Uterus (tissue), 2 donors: ENCODE data around the gene MPP7.

Experiments used
- POLR2A ChIP-seq, 2 donors: fragments of 450-650 bp; IDR thresholded peaks; one replicate each; pipeline ENCODE4 v1.6.1; 2016; ENCODE audit warnings: antibody characterized with exemption in 2 of 2, mild to moderate bottlenecking in 1 of 2, moderate library complexity in 1 of 2
- TF ChIP-seq, protein P1 (sequence below), 4 experiments: fragments of 200-600 bp in 2 of 4; fragments of 450-650 bp in 2 of 4; sonication (generic) in 2 of 4; IDR thresholded peaks; one replicate each; pipeline ENCODE4 v1.5.1; 2016 to 2019; ENCODE audit warnings: antibody characterized with exemption in 4 of 4, mild to moderate bottlenecking in 2 of 4, moderate library complexity in 1 of 4

DNA sequence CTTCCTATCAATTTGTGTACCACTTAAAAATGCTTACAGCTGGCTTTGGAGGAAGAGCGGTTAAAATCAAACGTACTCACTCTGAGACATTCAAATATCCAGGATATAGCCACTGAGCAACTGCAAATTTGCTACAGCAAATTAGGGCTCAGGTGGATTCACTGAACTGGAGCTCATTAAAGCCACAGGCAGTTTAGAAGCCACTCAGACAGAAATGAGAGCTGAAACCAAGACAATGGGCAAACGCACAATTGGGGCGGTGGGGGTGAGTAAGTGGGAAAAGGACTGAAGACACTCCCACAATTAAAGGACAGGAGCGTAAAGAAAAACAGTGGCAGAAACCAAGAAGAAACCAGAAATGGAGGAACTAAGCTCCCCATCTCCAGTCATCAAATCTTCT is 20.5 kb downstream of the MPP7 start:
- TF ChIP-seq, protein P1, sequence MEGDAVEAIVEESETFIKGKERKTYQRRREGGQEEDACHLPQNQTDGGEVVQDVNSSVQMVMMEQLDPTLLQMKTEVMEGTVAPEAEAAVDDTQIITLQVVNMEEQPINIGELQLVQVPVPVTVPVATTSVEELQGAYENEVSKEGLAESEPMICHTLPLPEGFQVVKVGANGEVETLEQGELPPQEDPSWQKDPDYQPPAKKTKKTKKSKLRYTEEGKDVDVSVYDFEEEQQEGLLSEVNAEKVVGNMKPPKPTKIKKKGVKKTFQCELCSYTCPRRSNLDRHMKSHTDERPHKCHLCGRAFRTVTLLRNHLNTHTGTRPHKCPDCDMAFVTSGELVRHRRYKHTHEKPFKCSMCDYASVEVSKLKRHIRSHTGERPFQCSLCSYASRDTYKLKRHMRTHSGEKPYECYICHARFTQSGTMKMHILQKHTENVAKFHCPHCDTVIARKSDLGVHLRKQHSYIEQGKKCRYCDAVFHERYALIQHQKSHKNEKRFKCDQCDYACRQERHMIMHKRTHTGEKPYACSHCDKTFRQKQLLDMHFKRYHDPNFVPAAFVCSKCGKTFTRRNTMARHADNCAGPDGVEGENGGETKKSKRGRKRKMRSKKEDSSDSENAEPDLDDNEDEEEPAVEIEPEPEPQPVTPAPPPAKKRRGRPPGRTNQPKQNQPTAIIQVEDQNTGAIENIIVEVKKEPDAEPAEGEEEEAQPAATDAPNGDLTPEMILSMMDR (IDR thresholded peaks at IDR 0.05) = no peak
- TF ChIP-seq POLR2A (IDR thresholded peaks at IDR 0.05) = no peak
